Calu3 (cell line): Measurements from ENCODE around the gene RAPGEF6. TPM values are rescaled to one million over a fixed set of nuclear protein-coding genes. Genes with fewer than 3 reads are reported as not detected.
A peak's percentile ranks its signal among the peaks of the same experiment; 100 is the strongest.

Experiments
- BruUV-seq: library from RNA; stranded (reverse); fragments of 400-500 nt; replicated peaks from 2 replicates; lab custom pipeline; 2021; lab: Mats Ljungman, UMichigan
- CTCF ChIA-PET: fragments of 300-600 bp; sonication (Branson Sonifier 250); formaldehyde crosslinking; loops from one replicate; lab custom pipeline; 2022; ENCODE audit warnings: antibody characterized with exemption; lab: Charles Lee
- DNase-seq: peaks from one replicate; pipeline ENCODE4 v3.0.0; 2022
- H3K27ac Mint-ChIP-seq: one replicate; pipeline ENCODE4 v1.8.0; 2022; ENCODE audit warnings: mixed read lengths; ENCODE audit not compliant: unreplicated experiment
- H3K27me3 Mint-ChIP-seq: one replicate; pipeline ENCODE4 v1.8.0; 2022; ENCODE audit warnings: mixed read lengths; ENCODE audit not compliant: unreplicated experiment
- H3K36me3 Mint-ChIP-seq: one replicate; pipeline ENCODE4 v1.8.0; 2022; ENCODE audit warnings: mild to moderate bottlenecking, moderate library complexity, mixed read lengths; ENCODE audit not compliant: insufficient read depth, unreplicated experiment
- H3K4me1 Mint-ChIP-seq: one replicate; pipeline ENCODE4 v1.8.0; 2022; ENCODE audit warnings: mild to moderate bottlenecking, low read depth, mixed read lengths; ENCODE audit not compliant: unreplicated experiment
- H3K4me3 Mint-ChIP-seq: one replicate; pipeline ENCODE4 v1.8.0; 2022; ENCODE audit warnings: mild to moderate bottlenecking, low read depth, moderate library complexity, mixed read lengths; ENCODE audit not compliant: unreplicated experiment
- H3K9me3 Mint-ChIP-seq: one replicate; pipeline ENCODE4 v1.8.0; 2022; ENCODE audit warnings: low read depth, mixed read lengths; ENCODE audit not compliant: unreplicated experiment
- CTCF ChIP-seq: fragments of 200-600 bp; IDR thresholded peaks from one replicate; pipeline ENCODE4 v1.8.0; 2022; ENCODE audit warnings: antibody characterized with exemption; ENCODE audit not compliant: unreplicated experiment
- intact Hi-C: fragments of 100-400 bp; cut with micrococcal nuclease; formaldehyde crosslinking; loops from one replicate; pipeline ENCODE4 v1.10.0; 2022; ENCODE audit not compliant: unreplicated experiment
- total RNA-seq: library from RNA; stranded (reverse); gene quantifications from 2 replicates; pipeline ENCODE4 v1.2.3, GENCODE V29; 2022

Gene RAPGEF6
- total RNA-seq, 1 experiment from 2014 or later, result 27.3 TPM

GRCh38 chr5:131541762-131542161, 93.3 kb downstream of the RAPGEF6 start:
- H3K27me3 Mint-ChIP-seq, result no peaks in the 10 kb centered on the region
- no peaks in the 10 kb centered on the region for H3K4me1 Mint-ChIP-seq
- no peaks in the 10 kb centered on the region for H3K36me3 Mint-ChIP-seq
- no peak for TF ChIP-seq CTCF
- CTCF ChIA-PET, result no interaction called here
- intact Hi-C loops, result no loop called here
- H3K9me3 Mint-ChIP-seq, result no peaks in the 10 kb centered on the region
- H3K4me3 Mint-ChIP-seq, result no peak overlapping the region
- BruUV-seq, result no TSS peak
- no peak for DNase-seq
- no peak overlapping the region for H3K27ac Mint-ChIP-seq

GRCh38 chr5:131541071-131541470, 94.0 kb downstream of the RAPGEF6 start:
- no peak for DNase-seq
- no peak overlapping the region for H3K4me3 Mint-ChIP-seq
- H3K9me3 Mint-ChIP-seq, result no peaks in the 10 kb centered on the region
- CTCF ChIA-PET, result no interaction called here
- H3K4me1 Mint-ChIP-seq, result no peaks in the 10 kb centered on the region
- peak overlapping the region; percentile 43 for H3K27ac Mint-ChIP-seq
- intact Hi-C loops, result no loop called here
- TF ChIP-seq CTCF, result no peak
- no peaks in the 10 kb centered on the region for H3K36me3 Mint-ChIP-seq
- no peaks in the 10 kb centered on the region for H3K27me3 Mint-ChIP-seq
- no TSS peak for BruUV-seq

- H3K4me1 Mint-ChIP-seq, result no peaks in the 10 kb centered on the region
- no peak overlapping the region for H3K27ac Mint-ChIP-seq
- intact Hi-C loops, result no loop called here
- CTCF ChIA-PET, result no interaction called here
- no peaks in the 10 kb centered on the region for H3K27me3 Mint-ChIP-seq
- H3K9me3 Mint-ChIP-seq, result no peaks in the 10 kb centered on the region
- no peak overlapping the region for H3K4me3 Mint-ChIP-seq
- no TSS peak for BruUV-seq
- no peak for DNase-seq
- TF ChIP-seq CTCF, result no peak
- H3K36me3 Mint-ChIP-seq, result no peaks in the 10 kb centered on the region
These were observed 95.8 kb downstream of the RAPGEF6 start for GRCh38 chr5:131539251-131539650.

GRCh38 chr5:131538177-131538593, 96.8 kb downstream of the RAPGEF6 start:
- Mint-ChIP-seq H3K27ac (no peak overlapping the region), H3K9me3 (no peaks in the 10 kb centered on the region), H3K4me1 (no peaks in the 10 kb centered on the region), H3K27me3 (no peaks in the 10 kb centered on the region), H3K36me3 (no peaks in the 10 kb centered on the region), H3K4me3 (no peak overlapping the region)
- no peak for DNase-seq
- no peak for TF ChIP-seq CTCF
- intact Hi-C loops, result no loop called here
- BruUV-seq, result no TSS peak
- CTCF ChIA-PET, result interaction anchor here (0.6 to 1.0 kb wide), 2 partner anchors 9 to 51 kb away, joined by 3 to 4 read pairs; no protein-coding TSS in a partner anchor
